NCI-H524 treated with DMSO at 0.1 percent for 48 hours (cell line): Measurements from ENCODE around the gene FOCAD.
A peak's percentile ranks its signal among the peaks of the same experiment; 100 is the strongest.

Source experiments
- DNase-seq: peaks from one replicate; lab custom pipeline; 2025; lab: John Stamatoyannopoulos, UW

FOCAD gene

DNA sequence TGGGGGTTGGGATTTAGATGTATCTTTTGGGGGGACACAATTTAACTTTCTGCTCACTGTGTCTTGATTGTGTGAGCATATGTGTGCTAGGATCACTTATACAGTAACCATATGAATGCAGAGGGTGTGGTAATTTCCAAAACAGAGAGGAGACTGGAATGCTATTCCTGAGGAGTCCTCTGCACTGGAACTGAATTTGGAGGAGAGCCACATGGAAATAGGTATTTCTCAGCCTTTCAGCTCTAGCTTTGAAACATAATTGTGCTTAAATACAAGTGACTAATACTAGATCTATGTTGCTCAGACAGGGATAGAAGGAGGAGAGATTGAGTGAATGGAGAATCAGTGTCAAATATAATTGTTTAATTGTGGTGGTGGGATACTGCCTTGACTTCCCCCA is 45.5 kb downstream of the FOCAD start:
- no peak for DNase-seq

DNA sequence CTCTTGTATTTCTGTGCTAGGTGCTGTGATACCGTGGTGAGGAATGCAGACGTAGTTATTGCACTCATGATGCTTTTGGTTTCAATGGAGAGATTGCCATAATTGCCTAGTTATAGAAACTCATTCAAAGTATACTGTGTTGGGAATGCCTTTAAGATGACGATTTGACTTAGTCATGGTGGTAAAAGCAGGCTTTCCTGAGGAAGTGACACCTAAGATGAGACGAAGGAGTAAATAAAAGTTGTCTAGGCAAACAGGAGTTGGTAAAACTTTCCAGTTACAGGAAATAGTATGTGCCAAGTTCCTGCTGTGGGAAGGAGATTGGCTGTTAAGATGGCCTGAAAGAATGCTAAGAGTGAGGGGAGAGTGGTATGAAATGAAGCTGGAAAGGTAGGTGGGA is 48.1 kb downstream of the FOCAD start:
- no peak for DNase-seq

DNA sequence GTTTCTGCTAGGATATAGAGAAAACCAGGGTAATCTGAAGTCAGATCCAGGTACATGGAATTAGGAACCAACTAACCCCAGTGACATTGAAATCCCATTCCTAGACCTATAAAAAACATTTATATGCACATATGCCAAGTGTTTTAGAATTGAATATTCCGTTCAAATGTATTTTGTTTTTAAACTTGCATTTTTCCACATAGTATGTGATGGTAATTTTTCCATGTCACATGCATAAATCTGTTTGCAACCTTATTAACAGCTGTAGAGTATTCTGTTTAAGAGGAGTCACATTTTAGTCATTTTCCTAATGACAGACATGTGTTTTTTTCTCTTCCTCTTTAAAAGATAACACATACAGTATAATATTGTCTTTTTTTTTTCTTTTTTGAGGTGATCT is 50.2 kb downstream of the FOCAD start:
- DNase-seq: no peak

DNA sequence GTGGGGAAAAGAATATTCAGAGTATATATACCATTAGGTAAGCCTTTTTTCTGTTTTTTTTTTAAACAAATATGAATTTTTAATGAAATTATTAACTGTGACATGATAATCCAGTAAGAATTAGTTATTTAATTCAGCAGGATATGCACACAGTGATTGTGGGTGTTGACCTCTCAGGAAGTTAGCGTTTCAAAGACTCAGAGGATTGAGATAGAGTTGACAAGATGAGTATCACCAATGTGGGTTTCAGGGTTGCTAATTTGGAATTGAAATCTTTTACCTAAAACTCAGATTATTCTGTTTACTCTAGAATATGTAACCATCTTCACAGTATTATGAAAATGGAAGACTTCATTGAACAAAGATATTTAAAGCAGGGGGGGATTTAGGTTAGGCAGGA is 56.2 kb downstream of the FOCAD start:
- DNase-seq: no peak

DNA sequence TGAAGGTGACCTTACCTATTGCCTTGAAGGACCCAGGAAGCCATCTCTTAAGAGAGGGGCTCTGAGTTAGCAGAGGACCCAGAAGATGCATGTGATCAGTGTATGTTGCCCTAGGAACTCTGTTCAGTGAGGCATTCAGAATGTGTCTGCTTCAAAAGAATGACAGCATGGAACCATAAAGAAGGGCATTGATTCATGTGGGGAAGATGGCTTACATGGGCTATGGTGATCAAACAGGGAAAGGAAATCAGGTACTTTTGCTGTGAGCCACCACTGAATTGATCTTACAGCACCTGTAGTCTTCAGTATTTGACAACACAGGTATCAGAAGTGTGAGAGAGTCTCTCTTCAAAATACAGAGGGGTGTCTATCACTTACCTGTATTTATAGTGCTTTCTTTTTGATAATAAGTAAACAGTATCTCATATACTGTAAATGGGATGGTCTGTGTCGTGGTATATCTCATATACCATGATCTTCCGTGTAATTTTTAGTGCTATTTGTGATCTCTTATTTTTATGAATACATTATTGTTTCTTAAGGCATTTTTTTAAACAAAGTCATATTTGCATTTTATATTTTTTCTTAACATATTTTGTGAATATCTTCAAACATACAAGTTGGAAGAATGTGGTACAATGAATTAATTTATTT is 57.0 kb downstream of the FOCAD start:
- DNase-seq: no peak

DNA sequence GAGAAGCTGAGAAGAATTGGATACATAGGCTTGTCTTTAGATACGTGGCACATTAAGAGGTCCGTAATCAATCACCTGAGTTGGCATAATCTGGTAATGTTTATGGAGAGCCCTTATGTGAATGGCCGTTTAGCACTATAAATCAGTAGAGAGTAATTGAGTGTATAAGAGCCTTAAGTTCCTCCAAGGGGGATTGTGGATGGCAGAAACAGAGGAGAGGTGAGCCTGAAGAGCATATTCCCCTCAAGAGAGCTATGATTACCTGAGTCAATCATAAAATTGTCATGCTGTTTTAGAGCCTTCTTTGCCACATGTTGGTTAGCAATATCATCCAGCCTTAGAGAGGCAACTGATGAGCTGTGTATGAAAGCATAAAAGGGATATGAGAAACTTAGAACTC is 58.8 kb downstream of the FOCAD start:
- peak; percentile 86 for DNase-seq

DNA sequence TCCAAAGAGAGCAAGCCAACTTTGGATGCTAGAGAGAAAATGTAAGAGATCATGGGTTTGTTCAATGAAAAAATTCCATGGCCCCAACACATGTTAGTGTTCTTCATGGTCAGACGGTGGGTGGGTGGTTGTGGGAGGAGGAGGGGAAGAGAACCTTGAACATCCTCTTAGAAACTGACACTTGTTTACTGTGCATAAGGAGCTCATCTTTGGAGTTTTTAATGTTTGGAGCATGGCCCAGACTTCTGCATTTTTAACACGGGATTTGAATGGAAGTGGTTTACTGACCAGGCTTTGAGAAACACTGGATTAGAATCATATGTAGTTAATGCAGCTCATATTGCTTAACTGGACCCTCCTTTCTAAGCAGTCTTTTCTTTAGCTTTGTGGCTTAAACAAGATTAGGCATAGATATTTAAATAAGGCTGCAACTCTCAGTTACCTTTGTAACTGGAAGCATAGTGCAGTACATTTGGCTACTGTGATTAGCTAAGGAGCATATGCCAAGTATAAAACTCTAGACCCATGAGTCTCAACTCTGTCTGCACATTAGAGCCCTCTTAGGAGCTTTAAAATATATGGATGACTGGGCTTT is 60.1 kb downstream of the FOCAD start:
- DNase-seq: no peak

DNA sequence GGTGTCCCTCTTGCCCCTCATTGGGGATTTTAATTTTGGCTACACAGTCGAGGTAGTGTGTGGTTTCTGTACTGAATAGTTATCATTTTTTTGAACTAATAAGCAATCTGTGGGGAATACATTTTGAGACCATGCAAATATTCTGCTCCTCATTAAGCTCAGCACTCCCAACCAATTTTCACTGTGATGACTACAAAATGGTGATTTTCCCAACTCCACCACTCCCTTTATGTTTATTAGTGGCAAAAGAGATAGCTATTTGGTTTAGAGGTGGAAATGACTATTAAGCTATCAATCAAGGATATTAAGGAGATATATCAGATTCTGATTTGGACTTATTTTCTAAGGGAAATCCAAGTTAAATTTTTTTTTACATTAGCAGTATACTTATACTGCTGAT is 62.9 kb downstream of the FOCAD start:
- no peak for DNase-seq

DNA sequence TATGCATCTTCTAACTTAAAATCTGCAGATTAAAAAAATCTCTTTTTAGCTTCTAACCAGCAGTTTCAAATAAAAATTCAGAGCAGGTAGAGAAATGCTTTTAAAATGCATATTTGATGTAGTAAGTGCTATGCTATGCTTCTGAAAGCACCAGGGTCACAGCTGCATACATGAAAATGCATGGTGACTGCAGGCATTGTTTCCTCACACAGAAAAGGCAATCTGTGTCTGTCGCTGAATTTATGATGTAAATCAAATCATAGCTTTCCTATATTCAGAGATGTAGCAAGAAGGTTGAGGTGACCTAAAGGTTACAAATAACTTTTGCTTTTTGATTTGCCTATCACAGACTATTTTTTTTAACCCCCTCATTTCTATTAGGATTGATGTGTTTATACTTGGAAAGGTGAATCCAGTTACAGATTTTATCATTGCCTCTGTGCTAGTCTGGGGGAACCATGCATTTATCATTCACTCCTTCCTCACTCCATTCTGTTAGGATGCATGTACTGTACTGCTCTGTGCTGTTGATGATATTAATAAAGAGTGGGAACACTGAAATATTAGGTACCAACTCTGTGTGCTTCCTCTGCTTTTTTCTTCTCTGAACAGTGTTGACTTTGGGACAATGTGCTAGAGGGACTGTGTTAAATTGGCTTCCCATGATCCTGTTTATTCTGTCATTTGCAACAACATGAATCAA is 65.6 kb downstream of the FOCAD start:
- no peak for DNase-seq

DNA sequence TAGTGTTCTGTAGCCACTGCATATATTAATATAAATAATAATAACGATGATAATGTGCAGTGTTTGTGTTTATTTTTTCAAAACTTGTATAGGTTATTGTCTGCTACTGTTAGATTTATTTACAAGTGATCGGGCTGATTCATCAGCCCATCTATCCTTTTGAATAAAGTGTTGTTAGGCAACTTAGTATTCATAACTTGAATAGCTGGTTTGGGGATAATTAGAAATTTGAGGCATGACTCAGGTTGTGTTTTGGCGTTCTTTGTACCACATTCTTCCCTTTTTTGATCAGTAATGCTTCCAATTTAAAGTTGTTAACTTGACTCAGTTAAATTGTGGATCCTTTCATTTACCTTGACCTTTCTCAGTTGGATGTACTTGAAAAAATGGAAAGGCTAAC is 69.7 kb downstream of the FOCAD start:
- no peak for DNase-seq

DNA sequence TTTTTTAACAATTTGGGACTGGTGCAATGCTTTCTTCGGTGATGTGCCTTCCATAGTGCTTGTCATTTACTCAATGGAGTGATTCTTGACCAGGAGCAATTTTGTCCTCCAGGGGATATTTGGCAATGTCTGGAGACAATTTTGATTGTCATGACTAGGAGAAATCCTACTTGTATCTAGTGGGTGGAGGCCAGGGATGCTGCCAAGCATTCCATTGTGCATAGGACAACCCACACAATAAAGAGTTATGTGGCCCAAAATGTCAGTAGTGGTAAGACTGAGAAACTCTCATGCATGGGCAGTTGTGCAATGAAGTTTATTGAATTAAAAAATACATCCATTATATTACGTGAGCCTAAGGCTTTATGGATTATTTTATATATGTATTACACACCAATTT is 70.5 kb downstream of the FOCAD start:
- no peak for DNase-seq

DNA sequence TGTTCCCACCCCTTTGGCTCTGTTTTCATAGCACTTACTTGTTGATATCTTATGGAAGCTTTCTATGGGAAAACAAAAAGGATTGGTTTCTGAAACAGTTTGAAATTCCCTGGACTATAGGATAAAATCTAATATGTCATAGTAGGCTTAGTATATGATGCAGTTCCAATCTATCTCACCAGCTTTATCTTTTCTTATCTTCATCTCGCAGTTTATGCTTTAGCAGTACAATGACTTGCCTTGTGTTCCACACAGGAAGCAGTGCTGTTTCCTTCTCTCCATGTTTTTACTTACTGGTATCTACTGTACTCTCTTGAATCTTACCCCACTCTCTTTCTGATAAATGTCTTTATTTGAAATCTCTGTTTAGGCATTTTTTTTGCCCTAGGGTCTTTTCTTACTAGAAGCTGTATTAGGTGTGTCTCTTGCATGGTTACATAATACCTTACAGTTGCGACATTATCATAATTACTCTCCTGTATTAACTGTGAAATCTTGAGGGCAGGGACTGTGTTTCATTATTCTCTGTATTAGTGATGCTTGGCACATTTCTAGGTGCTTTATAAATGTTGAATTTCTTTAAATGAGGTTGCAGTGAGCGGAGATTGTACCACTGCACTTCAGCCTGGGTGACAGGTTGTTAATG is 76.3 kb downstream of the FOCAD start:
- no peak for DNase-seq

DNA sequence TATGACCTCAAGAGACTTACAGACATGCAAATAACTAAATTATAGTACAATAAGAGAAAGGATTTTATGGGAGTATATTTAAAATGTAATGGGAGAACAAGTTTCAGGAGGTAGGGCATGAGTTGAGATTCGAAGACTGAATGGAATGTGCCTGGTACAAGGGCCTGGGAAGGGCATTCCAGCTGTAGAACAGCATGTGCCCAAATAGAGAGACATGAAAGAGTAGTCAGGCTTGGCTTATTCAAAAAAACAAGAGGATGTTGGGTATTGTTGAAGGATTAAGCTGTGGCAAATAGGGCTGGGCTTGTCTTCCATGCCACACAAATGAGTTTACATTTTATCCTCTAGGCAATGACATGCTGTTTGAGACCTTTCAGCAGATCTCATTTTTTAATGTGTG is 86.9 kb downstream of the FOCAD start:
- no peak for DNase-seq

DNA sequence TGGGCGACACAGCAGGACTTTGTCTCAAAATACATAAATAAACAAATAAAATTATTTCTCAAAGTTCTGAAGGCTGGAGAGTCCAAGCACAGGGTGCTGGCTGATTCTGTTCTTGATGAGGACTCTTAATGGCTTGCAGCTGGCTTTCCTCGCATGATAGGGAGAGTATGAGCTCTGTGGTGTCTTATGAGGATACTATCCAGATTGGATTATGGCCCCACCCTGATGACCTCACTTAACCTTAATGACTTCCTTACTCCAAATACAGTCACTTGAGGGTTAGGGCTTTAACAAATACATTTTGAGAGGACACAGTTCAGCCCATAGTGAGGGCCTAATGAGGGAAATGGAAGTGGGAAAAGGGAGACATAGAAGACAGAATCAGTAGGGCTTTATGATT is 87.7 kb downstream of the FOCAD start:
- no peak for DNase-seq

DNA sequence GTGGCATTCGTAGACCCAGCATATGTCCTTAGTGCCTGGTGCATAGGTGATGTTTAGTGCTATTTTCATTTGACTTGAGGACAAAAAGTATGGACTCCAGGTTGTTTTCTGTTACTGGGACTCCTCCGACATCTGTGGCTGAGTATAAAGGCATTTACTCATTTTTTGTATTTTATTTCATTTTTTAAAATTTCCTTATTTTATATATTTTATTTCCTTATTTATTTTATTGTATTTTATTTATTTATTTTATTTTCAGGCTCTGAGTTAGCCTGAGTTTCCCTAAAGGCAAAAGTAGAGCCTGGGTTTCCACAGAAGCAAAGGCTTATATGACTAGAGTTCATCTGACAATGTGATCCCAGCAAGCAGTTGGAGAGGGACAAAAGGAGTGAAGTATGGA is 91.6 kb downstream of the FOCAD start:
- no peak for DNase-seq

DNA sequence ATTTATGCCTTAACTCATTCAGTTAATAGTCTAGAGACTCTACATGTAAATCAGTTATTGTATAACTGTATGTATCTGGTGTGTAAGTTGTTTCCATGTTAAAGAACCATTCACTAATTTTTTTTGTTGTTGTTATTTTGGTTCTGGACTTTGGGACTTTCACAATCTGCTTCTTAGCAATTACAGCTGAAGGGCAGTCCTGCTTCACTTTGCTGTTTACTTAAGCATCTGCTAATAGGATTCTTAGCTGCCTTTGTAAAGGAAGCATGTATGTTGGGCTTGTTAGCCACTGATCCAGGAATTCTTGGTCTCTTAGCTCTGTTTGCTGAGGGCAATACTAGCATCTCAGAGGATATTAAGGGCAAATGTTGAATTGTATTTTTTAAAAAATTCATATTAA is 97.0 kb downstream of the FOCAD start:
- DNase-seq: no peak

DNA sequence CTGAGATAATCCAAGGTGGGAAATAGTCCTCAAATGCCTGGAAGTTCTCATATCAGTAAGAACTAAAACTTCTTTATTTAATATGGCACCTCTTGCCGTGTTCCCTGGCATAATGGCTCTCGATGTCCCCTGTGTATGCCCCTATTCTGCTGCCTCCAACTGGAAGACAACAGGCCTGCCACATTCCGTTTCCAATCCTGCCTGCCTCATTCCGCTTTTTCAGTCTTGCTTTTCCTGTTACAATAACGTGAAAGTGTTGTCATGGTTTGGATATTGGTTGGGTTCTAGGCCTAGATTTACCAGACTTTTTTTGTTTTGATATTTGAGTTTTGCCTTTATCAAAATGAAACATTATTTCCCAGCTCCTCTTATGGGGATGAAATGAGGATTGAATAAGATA is 98.2 kb downstream of the FOCAD start:
- DNase-seq: no peak

DNA sequence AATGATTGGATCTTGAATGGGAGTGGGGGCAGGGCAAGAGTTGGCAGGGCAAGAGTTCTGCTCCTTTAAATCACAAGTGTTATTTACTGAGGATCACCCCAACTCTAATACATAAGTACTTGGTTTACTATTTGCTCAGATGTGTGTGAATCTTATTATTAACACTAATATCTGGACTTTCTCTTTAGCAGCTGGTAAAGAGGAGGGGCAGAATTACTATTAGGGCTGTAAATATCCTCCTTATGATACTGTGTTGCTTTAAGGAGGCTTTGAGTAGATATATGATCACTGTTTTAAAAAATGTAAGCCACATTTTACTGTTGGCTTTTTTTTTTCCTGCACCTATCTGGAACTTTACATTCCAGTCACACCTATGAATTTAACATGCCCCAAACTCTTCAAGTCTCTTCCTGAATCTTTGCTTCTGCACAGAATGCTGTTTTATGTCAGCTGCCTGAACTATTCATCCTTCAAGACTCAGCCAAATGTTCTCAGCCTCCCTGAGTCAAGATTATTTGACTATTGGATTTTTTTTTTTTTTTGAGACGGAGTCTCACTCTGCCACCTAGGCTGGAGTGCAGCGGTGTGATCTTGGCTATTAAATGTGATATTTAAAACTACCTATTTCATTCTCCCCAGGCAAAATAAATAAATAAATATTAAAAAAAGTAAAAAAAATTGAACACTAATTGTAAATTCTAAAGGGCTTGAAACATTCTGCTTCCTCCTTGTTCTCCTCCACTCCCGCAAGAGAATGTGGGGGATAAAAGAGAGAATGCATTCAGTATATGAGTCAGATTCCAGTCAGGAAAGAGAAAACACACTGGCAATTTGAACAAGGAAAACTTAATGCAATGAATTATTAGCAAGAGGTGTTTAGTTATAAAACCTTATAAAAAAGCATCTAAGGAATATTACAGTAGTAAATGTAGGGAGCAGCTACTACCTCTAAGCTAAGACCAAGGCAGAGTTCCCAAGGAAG is 99.3 kb downstream of the FOCAD start:
- no peak for DNase-seq

DNA sequence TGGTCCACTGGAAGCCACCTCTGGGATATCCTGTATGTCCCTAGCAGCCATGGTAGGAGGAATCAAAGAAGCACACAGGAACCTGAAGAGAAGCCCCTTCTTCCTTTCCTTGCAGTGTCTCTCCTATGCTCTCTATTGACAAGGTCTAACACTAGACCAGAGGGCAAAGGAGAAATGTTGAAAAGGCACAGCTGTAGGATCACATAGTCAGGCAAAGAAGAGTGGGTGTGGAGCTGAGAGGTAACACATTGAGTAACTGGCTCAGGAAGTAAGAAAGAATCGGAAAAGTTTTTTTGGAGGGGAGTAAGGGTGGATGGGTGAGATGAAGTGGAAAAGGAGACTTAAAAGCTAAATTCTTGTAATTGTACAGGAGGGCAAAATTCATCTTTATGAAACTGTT is 100.1 kb downstream of the FOCAD start:
- DNase-seq: no peak

DNA sequence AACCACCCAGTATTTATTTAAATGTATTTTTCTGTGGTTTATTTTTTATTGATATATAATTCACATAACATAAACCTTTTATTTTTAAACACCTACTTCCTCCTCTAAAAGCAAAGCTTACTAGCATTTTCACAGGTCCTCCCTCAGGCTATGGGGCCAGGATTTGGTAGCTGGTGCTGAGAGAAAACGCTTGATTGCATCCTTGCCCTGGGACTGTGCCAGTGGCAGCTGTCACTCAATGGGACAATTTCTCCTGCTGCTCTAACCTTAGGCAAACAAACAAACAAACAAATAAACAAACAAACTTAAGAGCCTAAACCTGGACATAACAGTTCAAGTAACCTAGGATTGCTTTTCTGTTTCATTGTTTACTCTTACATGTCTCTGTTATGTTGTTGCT is 102.7 kb downstream of the FOCAD start:
- no peak for DNase-seq

DNA sequence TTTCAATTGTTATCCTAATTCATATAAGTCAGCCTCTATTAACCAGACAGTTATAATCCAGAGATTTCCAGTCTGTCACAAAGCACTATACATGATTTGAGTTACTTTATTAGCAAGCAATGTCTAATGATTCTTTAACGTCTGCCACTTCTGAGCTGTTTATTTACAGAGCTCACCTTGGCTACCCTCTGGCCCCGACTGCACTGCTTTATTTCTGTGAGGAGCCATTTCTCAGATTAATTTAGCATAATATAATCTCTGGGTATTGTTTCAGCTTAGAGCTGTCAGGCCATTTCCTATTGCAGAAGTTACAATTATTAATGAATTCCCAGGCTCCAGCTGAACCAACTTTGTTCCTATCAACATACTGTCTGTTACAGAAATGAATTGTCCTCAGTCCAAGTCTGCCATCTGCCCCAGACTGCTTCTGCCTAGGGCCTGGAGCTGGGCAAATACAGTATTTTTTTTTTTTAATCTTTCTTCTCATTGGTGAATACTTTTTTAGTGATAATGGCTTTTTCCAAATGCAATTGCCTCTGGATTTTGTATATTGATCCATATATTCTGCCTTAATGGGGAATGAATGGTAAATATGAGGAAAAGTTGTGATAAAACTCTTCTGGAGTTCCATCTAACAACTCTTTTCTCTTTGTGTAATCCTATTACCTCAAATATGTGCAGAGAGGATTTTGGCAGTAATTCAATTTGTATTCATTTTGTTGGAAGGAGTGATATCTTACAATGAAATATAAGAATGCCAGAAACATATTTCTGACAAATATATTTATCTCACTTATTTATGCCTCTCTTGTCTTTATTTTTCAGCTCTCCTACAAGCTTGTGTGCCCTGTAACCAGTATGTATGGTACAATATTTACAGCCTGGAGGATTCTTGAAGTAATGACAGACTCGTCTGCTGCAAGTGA is 104.7 kb downstream of the FOCAD start:
- no peak for DNase-seq
